HG03460 (cell line): Measurements from ENCODE around the gene RHOV.
"Not testable (repeated sequence)": the region's sequence is repeated elsewhere in the genome, so short reads cannot be mapped to it uniquely, and the experiment has no call there.

Experiments
- ATAC-seq: cut with Tn5 transposase; IDR thresholded peaks from one replicate; pipeline ENCODE4 v1.9.1; 2021; ENCODE audit not compliant: unreplicated experiment

The RHOV gene

GRCh38 chr15:40875991-40876730 lies 2.1 kb upstream of the RHOV start:
- no peak for ATAC-seq

DNA sequence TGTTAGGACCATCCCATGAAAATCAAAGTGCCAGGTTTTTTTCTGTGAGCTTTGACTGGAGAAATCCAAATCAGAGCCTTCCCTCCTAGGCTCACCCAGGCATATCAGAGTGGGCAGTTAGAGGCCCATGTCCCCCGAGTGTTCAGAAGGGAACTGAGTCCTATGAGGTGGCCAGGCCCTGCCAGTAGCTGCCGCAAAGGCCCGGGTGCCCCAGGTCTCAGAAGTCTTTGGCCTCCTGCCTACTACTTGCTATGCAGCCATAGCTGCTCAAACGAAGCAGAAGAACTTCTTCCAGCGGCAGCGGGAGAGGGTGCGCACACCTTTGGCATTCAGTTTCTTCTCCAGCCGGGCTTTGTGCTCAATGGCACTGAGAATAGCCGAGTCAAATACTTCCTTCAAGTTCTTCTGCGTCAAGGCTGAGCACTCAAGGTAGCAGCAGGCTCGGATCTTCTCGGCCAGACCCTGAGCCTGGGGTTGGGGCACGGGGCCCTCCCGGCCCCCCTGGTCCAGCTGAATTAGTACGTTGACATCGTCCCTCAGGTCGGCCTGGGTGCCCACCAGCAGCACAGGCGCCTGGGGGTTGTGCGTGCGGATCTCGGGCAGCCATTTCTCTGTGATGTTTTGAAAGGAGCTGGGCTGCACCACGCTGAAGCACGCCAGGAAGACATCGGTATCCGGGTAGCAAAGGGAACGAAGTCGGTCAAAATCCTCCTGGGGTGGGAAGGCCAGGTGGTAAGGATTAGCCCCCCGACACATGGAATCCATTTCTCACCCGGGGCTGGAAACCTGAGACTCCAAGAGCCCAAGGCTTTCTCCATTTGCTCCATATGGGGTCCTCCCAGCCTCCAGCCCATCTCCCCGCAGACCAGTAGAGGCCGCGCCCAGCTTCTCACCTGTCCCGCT lies 992 bp downstream of the RHOV start:
- no peak for ATAC-seq

- ATAC-seq, result no peak
Measured at GRCh38 chr15:40871749-40872617, 2.1 kb downstream of the RHOV start.

DNA sequence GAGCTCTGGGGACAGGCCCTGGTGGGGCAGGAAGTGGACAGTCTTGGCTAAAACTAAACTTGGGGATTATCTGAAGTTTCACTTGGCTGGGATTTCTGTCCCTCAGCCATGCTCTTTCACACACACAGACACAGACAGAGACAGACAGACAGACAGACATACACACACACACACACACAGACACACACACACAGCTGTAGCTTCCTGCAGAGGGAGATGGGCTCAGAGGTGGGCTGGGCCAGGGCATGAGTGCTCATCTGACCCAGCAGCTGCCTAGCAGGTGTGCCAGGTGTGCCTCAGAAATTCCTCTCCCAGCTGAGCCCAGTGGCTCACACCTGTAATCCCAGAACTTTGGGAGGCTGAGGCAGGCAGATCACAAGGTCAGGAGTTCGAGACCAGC lies 3.3 kb downstream of the RHOV start:
- ATAC-seq, result no peak

- no peak for ATAC-seq
Measured at GRCh38 chr15:40869686-40870085, 4.3 kb downstream of the RHOV start.

- no peak for ATAC-seq
Measured at GRCh38 chr15:40867199-40867598, 6.8 kb downstream of the RHOV start.

GRCh38 chr15:40863660-40864270 lies 10.3 kb downstream of the RHOV start:
- no peak for ATAC-seq

- ATAC-seq, result not testable (repeated sequence)
Measured at GRCh38 chr15:40861147-40861546, 12.9 kb downstream of the RHOV start.

DNA sequence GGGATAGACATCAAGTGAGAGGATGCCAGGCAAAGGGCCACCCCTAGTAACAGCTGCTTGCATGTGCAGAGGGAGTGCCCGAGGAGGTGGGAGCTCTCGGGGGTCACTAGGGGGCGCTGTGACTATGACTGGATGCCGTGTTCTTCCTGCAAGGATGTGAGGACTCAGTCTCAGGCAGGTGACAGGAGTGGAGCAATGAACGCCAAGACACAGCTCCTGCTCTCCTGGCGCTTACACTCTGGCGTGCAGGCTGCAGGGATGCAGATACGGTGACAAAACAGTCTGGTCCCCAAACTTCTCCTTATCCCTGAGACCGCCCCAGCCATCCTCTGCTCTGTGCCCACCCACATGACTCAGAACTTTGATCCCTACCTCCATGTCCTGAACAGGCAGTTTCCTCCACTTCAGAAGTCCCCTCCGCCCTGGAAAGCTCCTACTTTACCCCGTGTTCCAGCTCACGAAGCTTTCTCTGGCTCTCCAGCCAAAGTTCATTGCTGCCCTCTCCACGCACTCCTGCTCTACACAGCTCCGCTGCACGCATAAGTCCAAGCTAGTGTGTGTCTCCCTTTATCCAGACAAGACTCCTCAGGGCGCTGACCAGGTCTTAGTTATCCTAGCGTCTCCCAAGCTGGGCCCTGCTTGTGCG lies 14.7 kb downstream of the RHOV start:
- peak; percentile 65 for ATAC-seq

- no peak for ATAC-seq
Measured at GRCh38 chr15:40858706-40859105, 15.3 kb downstream of the RHOV start.

GRCh38 chr15:40857601-40858341 lies 16.3 kb downstream of the RHOV start:
- peak; percentile 75 for ATAC-seq

DNA sequence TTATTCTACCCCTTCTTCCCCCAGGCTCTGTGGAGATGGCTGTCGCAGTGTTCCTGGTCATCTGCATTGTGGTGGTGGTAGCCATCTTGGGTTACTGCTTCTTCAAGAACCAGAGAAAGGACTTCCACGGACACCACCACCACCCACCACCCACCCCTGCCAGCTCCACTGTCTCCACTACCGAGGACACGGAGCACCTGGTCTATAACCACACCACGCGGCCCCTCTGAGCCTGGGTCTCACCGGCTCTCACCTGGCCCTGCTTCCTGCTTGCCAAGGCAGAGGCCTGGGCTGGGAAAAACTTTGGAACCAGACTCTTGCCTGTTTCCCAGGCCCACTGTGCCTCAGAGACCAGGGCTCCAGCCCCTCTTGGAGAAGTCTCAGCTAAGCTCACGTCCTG lies 17.3 kb downstream of the RHOV start:
- no peak for ATAC-seq

- no peak for ATAC-seq
Measured at GRCh38 chr15:40855706-40856234, 18.3 kb downstream of the RHOV start.

DNA sequence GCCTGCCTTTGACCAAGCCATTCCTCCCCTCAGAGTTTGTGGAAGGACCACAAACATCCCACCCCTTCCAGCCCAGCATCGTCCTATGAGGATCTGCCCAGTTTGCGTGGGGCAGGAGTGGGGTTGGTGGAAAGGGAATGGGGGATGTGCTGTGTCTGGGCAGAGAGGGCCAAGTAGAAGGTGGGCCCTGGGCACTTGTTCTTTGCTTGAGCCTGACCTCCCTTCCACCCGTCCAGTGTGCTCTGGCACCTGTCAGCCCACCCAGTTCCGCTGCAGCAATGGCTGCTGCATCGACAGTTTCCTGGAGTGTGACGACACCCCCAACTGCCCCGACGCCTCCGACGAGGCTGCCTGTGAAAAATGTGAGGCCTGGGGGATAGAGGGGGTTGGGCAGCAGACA lies 19.9 kb downstream of the RHOV start:
- ATAC-seq, result no peak

- ATAC-seq, result no peak
Measured at GRCh38 chr15:40853241-40853890, 20.7 kb downstream of the RHOV start.

DNA sequence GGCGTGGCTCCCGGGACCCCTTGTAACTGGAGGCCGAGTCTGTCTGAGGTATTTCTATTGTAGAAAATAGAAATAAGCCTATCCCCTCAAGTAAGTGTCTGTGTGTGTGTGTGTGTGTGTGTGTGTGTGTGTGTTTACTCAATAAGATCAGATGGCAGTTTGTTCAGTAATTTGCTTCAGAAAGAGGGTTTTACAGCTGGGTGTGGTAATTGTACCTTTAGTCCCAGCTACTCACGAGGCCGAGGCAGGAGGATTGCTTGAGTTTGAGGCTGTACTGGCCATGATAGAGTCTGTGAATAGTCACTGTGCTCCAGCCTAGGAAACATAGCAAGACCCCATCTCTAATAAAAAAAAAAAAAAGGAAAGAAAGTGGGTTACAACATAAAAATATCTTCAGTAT lies 21.5 kb downstream of the RHOV start:
- ATAC-seq, result no peak

DNA sequence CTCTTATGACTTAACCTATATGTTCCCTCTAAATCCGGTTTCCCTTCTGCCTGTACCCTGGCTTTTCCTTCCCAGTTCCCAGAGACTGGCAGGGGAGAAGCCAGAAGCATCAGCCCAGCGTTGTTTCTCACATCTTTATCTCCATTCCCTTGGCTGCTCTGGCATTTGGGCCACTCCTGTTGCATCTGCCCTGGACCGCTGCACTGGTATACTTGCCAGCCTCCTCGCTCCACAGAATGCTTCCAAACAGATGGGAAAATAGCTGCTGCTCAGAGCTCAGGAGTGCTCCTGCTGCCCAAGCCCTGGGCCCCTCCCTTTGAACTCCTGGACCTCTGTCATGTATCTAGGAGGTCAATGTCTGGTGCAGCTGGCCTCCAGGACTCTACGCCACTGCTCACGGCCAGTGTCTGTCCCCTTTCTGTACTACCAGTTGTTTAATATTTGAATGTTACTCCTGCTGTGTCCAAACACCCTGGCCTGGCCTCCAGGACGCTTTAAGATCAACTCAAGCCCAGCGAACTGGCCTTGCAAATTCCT lies 23.4 kb downstream of the RHOV start:
- ATAC-seq, result no peak

DNA sequence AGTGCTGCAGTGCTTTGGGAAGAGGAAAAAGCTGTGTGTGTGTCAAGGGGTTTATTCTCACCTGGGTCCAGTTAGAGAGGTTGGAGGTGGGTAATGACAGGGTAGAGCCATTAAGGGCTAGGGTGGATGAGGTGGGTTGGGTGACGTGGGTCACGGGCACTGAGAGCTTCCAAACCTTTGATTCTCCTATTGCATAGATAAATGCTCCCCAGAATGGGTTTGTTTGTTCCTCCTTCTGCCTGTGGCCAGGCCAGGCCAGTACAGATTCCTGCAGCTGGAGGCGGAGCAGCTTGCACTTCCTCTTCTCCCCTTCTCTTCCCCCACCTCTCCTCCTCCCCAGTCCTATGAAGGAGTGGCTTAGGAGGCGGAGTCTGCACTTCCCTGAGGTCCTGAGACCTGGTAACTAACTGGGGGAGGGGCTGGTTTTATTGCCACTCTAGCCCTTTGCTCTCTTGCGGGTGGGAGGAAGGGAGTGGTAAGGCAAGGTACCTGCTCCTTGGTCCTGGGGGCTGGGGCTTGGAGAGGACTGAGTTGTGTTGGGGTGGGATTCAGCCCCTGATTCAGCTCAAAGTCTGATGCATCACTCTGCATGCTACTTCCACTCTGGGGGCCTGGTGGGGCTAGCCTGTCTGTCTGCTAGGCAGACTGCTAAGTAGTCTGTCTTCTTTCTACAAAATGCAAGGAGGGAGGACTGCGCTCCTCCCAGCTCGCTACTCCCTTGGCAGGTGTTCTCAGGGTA lies 26.6 kb downstream of the RHOV start:
- ATAC-seq, result no peak
